ENCODE data around the gene LRFN4. TPM values are rescaled to one million over a fixed set of nuclear protein-coding genes. Genes with fewer than 3 reads are reported as not detected.

LRFN4 gene
- total RNA-seq, 4 donors from 2014 or later: 1.5 to 17.0 (median 5.4) TPM

- intact Hi-C loops (cut with DNase I; ENCODE audit: low total_unique reads): no loop called here
- DNase-seq: no peak
- Histone ChIP-seq H3K27me3 (no peaks in the 10 kb centered on the region), H3K27ac (no peak overlapping the region), H3K9me3 (no peaks in the 10 kb centered on the region), H3K4me3 (no peak overlapping the region), H3K4me1 (peaks cover 0 to 8% of the 10 kb centered on the region in 2 donors), H3K36me3 (no peaks in the 10 kb centered on the region)
- TF ChIP-seq CTCF (IDR thresholded peaks at IDR 0.05) (no peak), POLR2A (IDR thresholded peaks at IDR 0.05) (no peak)
Observed at GRCh38 chr11:66852466-66853241, 4.2 kb upstream of the LRFN4 start.

DNA sequence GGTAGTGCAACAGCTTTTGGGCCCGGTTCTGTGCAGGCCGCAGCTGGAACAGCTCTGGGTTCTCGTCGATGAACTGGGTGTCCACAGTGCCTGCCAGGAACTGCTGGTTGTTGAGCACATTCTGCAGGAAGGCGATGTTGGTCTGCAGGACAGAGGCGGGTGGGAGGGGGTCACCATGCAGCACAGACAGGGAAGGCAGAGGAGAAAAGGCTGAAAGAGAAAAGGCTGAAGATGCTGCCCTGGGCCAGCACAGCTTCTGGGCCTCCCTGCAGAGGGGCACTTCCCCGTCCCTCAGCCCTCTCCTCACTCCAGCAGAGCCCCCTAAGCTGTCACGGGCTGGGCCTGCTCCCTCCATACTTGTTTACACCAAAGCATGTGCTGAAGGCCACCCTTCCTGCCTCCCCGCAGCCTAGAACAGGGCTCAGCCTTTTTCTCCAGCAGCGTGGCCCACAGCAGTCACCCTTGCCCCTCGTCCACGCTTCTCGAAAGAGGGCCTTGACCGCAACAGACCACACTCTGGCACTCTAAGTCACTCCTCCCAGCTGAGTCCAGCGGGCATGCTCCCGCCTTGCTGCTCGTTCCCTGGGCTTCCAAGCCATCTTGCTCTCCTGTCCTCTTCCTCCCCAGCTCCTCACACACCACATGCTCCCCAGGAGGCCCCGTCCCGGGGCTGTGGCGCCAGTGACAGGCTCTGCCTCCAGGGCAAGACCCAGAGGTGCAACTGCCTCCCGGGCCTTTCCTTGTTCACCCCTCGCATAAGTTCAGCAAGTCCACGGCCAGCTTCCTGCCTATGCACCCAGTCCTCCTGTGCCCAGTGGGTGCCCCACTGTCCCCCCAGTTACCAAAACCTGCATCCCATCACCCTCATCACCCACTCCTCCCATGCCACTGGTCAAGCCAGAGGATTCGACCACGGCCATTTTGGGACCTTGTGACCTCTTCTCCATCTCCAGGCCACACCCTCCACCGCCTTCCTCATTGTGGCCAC, 3.3 kb upstream of the LRFN4 start:
- no peak for DNase-seq
- no peak for TF ChIP-seq CTCF (IDR thresholded peaks at IDR 0.05)
- no peak for TF ChIP-seq POLR2A (IDR thresholded peaks at IDR 0.05)
- Histone ChIP-seq H3K27me3 (no peaks in the 10 kb centered on the region), H3K36me3 (no peaks in the 10 kb centered on the region), H3K4me3 (no peak overlapping the region), H3K9me3 (no peaks in the 10 kb centered on the region), H3K4me1 (peaks cover 0 to 8% of the 10 kb centered on the region in 2 donors), H3K27ac (no peak overlapping the region)
- intact Hi-C loops (cut with DNase I; ENCODE audit: low total_unique reads): no loop called here

DNA sequence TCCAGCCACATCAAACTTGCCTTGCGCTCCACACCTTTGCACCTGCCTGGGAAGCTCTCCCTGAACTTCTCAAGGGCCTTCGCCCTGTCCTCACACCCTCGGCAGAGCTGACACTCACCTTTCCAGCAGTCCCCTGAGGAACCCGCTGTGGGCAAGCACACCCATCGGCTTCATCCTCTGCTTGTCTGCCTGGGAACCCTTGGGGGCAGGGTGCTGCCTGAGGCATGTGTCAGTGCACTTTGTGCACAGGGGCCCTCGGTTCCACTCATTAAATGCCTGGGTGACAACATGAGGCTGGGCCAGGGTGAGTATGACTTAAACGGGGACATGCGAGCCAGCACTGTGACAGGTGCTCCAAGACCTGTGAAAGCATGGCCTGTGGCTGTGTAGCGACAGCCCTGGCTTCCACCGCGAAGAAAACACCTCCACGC, 2.6 kb upstream of the LRFN4 start:
- TF ChIP-seq CTCF (IDR thresholded peaks at IDR 0.05) (no peak), POLR2A (IDR thresholded peaks at IDR 0.05) (no peak)
- Histone ChIP-seq H3K27ac (no peak overlapping the region), H3K36me3 (no peaks in the 10 kb centered on the region), H3K4me3 (no peak overlapping the region), H3K27me3 (no peaks in the 10 kb centered on the region), H3K9me3 (no peaks in the 10 kb centered on the region), H3K4me1 (peaks cover 0 to 8% of the 10 kb centered on the region in 2 donors)
- no peak for DNase-seq
- intact Hi-C loops (cut with DNase I; ENCODE audit: low total_unique reads): no loop called here

DNA sequence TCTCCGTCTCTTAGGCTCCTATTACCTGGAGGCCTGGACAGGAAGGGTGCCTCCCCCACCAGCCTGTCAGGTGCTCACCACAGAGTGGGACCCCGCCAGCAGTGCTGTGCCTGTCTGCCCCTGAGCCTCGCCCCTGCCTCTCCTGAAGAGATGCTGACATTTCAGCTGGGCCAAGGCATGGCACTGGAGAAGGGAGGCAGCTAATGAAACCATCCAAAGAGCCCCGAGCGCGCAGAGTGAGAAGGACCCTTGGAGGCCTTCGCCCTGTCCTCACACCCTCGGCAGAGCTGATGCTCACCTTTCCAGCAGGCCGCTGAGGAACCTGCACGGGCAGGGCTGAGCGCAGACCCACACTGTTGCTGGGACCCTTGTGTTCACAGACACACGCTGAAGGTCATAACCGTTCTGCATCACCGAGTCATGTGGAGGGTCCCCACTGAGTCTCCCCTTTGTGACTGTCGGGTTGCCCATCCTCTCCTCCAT, 2.1 kb upstream of the LRFN4 start:
- DNase-seq: no peak
- Histone ChIP-seq H3K4me3 (no peak overlapping the region), H3K27me3 (no peaks in the 10 kb centered on the region), H3K4me1 (peaks cover 0 to 8% of the 10 kb centered on the region in 2 donors), H3K27ac (no peak overlapping the region), H3K9me3 (no peaks in the 10 kb centered on the region), H3K36me3 (no peaks in the 10 kb centered on the region)
- no peak for TF ChIP-seq CTCF (IDR thresholded peaks at IDR 0.05)
- TF ChIP-seq POLR2A (IDR thresholded peaks at IDR 0.05): no peak
- intact Hi-C loops (cut with DNase I; ENCODE audit: low total_unique reads): no loop called here

Data from uterus (tissue), 4 donors.